Measurements from ENCODE around the gene PLCG2. TPM values are rescaled to one million over a fixed set of nuclear protein-coding genes. Genes with fewer than 3 reads are reported as not detected.

Gene PLCG2
- total and polyA plus RNA-seq, 2 experiments from 2014 or later = 0.39 TPM; not detected in 1

DNA sequence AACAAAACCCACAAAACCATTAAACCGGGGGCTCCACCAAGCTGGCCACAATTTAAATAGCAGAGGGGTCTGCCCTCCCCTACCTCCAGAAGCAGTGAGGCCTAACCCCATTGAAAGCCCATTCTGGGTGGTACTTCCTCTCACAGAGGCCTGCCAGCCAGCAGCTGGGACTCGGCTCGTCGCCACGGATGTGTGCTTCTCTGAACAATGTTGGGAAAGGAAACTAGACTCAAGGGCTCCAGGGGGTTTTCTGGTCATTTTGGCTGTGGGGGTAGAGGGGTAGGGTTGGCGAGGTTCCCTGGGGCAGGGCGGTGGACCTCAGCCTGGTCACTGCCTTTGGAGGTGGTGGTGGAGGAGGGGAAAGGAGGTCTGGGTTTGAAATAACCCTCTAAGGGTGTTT lies 4.7 kb upstream of the PLCG2 start:
- H3K9me2 ChIP-seq (ENCODE audit: insufficient read depth) = no peaks in the 10 kb centered on the region
- no peaks in the 10 kb centered on the region for H3F3A ChIP-seq (ENCODE audit: insufficient read depth)
- H3K36me3 ChIP-seq (ENCODE audit: low read depth) = no peaks in the 10 kb centered on the region
- no peak overlapping the region for H3K4me3 ChIP-seq
- TF ChIP-seq EZH2 (IDR thresholded peaks at IDR 0.05; ENCODE audit: insufficient read depth, poor library complexity, severe bottlenecking) = no peak
- no peak for TF ChIP-seq EZH2phosphoT487 (IDR thresholded peaks at IDR 0.05; ENCODE audit: insufficient read depth, low read depth)
- 56 to 62% methylated on average over 7 of the region's 7 CpGs for WGBS, 2 experiments (ENCODE audit: low coverage in 1 of 2, low lambda C conversion rate in 2 of 2, missing lambda C conversion rate in 2 of 2)
- no peaks in the 10 kb centered on the region for H3K9me3 ChIP-seq (ENCODE audit: low read depth)
- in situ Hi-C loops (cut with MboI) = no loop called here
- H3K27ac ChIP-seq = no peak overlapping the region
- no peaks in the 10 kb centered on the region for H4K20me1 ChIP-seq (ENCODE audit: insufficient read depth)
- no peak overlapping the region for H3K9ac ChIP-seq
- H3K79me2 ChIP-seq (ENCODE audit: insufficient read depth) = no peaks in the 10 kb centered on the region
- no peaks in the 10 kb centered on the region for H3K4me1 ChIP-seq (ENCODE audit: insufficient read depth)
- H3K27me3 ChIP-seq (replicated peaks; ENCODE audit: insufficient read depth) = peaks cover 20% of the 10 kb centered on the region
- DNase-seq = no peak
- no peak overlapping the region for H3K4me2 ChIP-seq (ENCODE audit: unreplicated experiment)
- no peak overlapping the region for H2AFZ ChIP-seq

DNA sequence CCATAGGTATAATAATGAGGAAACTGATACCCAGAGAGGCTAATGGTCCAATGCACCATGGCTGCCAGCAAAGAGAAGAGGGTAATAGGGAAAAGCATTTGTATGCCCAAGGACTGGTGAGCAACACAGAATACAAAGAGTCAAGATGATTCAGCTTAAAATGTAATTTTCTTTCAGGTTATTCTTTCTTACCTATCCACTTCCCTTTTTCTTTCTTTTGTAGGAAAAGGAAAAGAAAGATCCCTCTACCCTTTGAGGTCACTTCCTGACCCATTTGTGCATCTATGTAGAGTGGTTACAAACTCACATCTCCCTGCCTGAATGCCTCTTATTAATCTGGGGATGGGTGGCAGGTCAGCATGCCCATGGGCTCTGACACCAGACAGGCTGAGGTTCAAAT lies 3.5 kb upstream of the PLCG2 start:
- no peaks in the 10 kb centered on the region for H3K9me2 ChIP-seq (ENCODE audit: insufficient read depth)
- H3K27ac ChIP-seq = no peak overlapping the region
- no peaks in the 10 kb centered on the region for H3K79me2 ChIP-seq (ENCODE audit: insufficient read depth)
- H3K4me3 ChIP-seq = no peak overlapping the region
- H3F3A ChIP-seq (ENCODE audit: insufficient read depth) = no peaks in the 10 kb centered on the region
- in situ Hi-C loops (cut with MboI) = no loop called here
- no peaks in the 10 kb centered on the region for H3K36me3 ChIP-seq (ENCODE audit: low read depth)
- H3K9me3 ChIP-seq (ENCODE audit: low read depth) = no peaks in the 10 kb centered on the region
- DNase-seq = no peak
- TF ChIP-seq EZH2 (IDR thresholded peaks at IDR 0.05; ENCODE audit: insufficient read depth, poor library complexity, severe bottlenecking) (no peak), EZH2phosphoT487 (IDR thresholded peaks at IDR 0.05; ENCODE audit: insufficient read depth, low read depth) (no peak)
- no peaks in the 10 kb centered on the region for H4K20me1 ChIP-seq (ENCODE audit: insufficient read depth)
- H3K27me3 ChIP-seq (replicated peaks; ENCODE audit: insufficient read depth) = peaks cover 32% of the 10 kb centered on the region
- no peak overlapping the region for H3K9ac ChIP-seq
- no peak overlapping the region for H2AFZ ChIP-seq
- no peak overlapping the region for H3K4me2 ChIP-seq (ENCODE audit: unreplicated experiment)
- no peaks in the 10 kb centered on the region for H3K4me1 ChIP-seq (ENCODE audit: insufficient read depth)

DNA sequence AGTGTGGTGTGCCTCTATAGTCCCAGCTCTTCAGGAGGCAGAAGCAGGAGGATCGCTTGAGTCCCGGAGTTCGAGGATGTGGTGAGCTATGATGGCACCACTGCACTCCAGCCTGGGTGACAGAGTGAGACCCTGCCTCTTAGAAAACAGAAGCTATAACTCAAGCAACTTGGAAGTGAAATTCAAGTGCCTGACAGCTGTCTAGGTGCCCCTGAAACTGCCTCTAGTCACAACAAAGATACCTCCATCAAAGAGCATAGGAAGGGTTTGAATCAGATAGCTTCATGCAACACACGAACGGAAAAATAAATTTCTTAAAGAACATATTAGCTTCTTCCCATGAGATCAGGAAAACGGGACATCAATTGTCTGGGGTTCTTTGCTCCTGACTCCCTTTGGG lies 860 bp upstream of the PLCG2 start:
- Histone ChIP-seq H3F3A (ENCODE audit: insufficient read depth) (no peaks in the 10 kb centered on the region), H2AFZ (no peak overlapping the region), H3K27me3 (replicated peaks; ENCODE audit: insufficient read depth) (peaks cover 46% of the 10 kb centered on the region), H3K9me2 (ENCODE audit: insufficient read depth) (no peaks in the 10 kb centered on the region), H3K36me3 (ENCODE audit: low read depth) (no peaks in the 10 kb centered on the region), H3K79me2 (ENCODE audit: insufficient read depth) (no peaks in the 10 kb centered on the region), H3K9ac (no peak overlapping the region), H3K4me2 (ENCODE audit: unreplicated experiment) (no peak overlapping the region), H3K9me3 (ENCODE audit: low read depth) (no peaks in the 10 kb centered on the region), H3K4me3 (no peak overlapping the region), H3K27ac (no peak overlapping the region), H4K20me1 (ENCODE audit: insufficient read depth) (no peaks in the 10 kb centered on the region), H3K4me1 (ENCODE audit: insufficient read depth) (no peaks in the 10 kb centered on the region)
- TF ChIP-seq EZH2 (IDR thresholded peaks at IDR 0.05; ENCODE audit: insufficient read depth, poor library complexity, severe bottlenecking) (no peak), EZH2phosphoT487 (IDR thresholded peaks at IDR 0.05; ENCODE audit: insufficient read depth, low read depth) (no peak)
- DNase-seq = no peak
- 76 to 89% methylated on average over 6 of the region's 6 CpGs for WGBS, 2 experiments (ENCODE audit: low coverage in 1 of 2, low lambda C conversion rate in 2 of 2, missing lambda C conversion rate in 2 of 2)
- in situ Hi-C loops (cut with MboI) = no loop called here

DNA sequence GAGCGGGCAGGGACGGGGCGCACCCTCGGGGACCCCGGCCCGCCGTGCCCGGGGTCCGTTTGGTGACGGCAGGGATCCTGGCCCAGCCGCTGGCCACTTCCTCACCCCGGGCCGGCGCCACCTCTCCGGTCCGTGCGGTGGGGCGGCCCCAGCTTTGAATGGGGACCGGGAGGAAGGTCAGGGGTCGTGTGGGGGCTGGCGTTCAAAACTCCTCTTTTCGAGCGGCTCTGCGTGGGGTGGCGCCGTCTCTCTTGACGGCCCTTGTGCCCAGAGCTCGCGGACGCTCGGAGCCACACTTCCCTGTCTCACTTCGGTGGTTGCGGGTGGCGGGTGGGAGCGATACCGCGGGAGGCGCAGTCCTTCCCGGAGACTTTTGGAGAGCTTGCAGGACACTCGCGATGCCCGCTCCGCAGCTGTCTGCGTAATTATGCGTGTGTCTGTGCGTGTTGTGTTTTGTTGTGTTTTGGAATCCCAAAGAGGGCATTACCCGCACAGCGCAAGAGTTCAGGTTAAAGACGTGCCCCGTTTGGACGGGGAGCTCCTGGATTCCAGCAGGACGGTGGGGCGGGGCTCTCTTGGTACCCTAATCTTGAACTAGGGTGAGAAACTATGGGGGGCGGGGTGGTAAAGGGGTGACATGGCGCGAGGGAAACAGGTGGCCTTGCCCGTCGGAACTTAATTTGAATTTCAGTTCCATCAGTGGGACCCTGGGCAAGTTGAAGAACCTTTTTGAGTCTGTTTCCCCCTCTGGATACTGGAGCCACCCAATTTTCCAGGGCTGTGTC lies 637 bp downstream of the PLCG2 start:
- Histone ChIP-seq H3K9me3 (ENCODE audit: low read depth) (no peaks in the 10 kb centered on the region), H3K4me1 (ENCODE audit: insufficient read depth) (no peaks in the 10 kb centered on the region), H3K27me3 (replicated peaks; ENCODE audit: insufficient read depth) (peaks cover 47% of the 10 kb centered on the region), H3K4me2 (ENCODE audit: unreplicated experiment) (peak overlapping the region; percentile 48), H3K27ac (no peak overlapping the region), H3F3A (ENCODE audit: insufficient read depth) (no peaks in the 10 kb centered on the region), H3K9ac (no peak overlapping the region), H3K79me2 (ENCODE audit: insufficient read depth) (no peaks in the 10 kb centered on the region), H3K4me3 (peak overlapping the region; percentile 62), H3K9me2 (ENCODE audit: insufficient read depth) (no peaks in the 10 kb centered on the region), H4K20me1 (ENCODE audit: insufficient read depth) (no peaks in the 10 kb centered on the region), H3K36me3 (ENCODE audit: low read depth) (no peaks in the 10 kb centered on the region), H2AFZ (peak overlapping the region; percentile 62)
- DNase-seq = peak; percentile 16
- in situ Hi-C loops (cut with MboI) = no loop called here
- 10 to 11% methylated on average over 46 to 50 of the region's 58 CpGs for WGBS, 2 experiments (ENCODE audit: low coverage in 1 of 2, low lambda C conversion rate in 2 of 2, missing lambda C conversion rate in 2 of 2)
- TF ChIP-seq EZH2phosphoT487 (IDR thresholded peaks at IDR 0.05; ENCODE audit: insufficient read depth, low read depth) (no peak), EZH2 (IDR thresholded peaks at IDR 0.05; ENCODE audit: insufficient read depth, poor library complexity, severe bottlenecking) (no peak)

Measured in GM23248 (cell line).